T-helper 17 cell (primary cell): ENCODE results near the gene NGLY1. TPM values are rescaled to one million over a fixed set of nuclear protein-coding genes. Genes with fewer than 3 reads are reported as not detected.

ENCODE experiments used
- ATAC-seq: fragments of 150-1000 bp; cut with Tn5 transposase; 2 replicates; pipeline ENCODE4 v1.10.0; 2021; ENCODE audit warnings: mild to moderate bottlenecking, moderate library complexity
- DNase-seq, 3 donors: peaks; one replicate each; pipeline versions ENCODE4 v3.0.0 to v3.0.0-alpha.2; 2020 to 2021
- H3K9me3 ChIP-seq: one replicate; pipeline ENCODE4 v1.7.0; 2013; ENCODE audit warnings: low read length, mild to moderate bottlenecking; ENCODE audit not compliant: control insufficient read depth, poor library complexity, severe bottlenecking
- H3K27ac Mint-ChIP-seq: one replicate; pipeline ENCODE4 v1.8.0; 2022; ENCODE audit warnings: mild to moderate bottlenecking, moderate library complexity, mixed read lengths
- H3K27me3 Mint-ChIP-seq: one replicate; pipeline ENCODE4 v1.8.0; 2022; ENCODE audit warnings: mixed read lengths
- H3K36me3 Mint-ChIP-seq: one replicate; pipeline ENCODE4 v1.8.0; 2022; ENCODE audit warnings: low read depth, mixed read lengths
- H3K4me1 Mint-ChIP-seq: one replicate; pipeline ENCODE4 v1.8.0; 2022; ENCODE audit warnings: mild to moderate bottlenecking, mixed read lengths
- H3K4me3 Mint-ChIP-seq: one replicate; pipeline ENCODE4 v1.8.0; 2022; ENCODE audit warnings: mild to moderate bottlenecking, moderate library complexity, mixed read lengths
- total RNA-seq, 4 donors: library from RNA in 2 of 4; stranded (reverse) in 2 of 4; gene quantifications; one replicate each; pipeline ENCODE4 v1.2.3 and lab custom pipeline; 2022 to 2026

NGLY1 gene
- total RNA-seq, 2 donors from 2014 or later: 65.8 to 67.1 TPM

DNA sequence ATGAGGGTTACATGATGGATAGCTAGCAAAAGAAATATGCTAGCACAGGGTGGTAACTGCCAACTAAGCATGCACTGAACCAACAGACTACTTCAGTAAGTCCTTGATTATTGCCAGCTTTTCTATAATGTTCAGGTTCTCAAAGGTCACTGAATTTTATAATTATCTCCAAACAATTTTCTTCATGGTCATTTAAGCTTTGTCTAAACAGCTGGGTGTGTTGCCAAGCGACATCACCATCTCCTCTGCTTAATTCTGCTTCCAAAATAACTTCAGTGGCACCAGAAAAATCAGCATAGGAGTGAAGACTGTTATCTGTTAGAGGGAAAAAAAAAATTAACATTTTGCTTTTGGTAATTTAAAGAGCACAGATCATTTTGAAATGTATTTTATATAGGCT is 63.9 kb downstream of the NGLY1 start:
- H3K9me3 ChIP-seq: no peaks in the 10 kb centered on the region
- ATAC-seq: no peak
- Mint-ChIP-seq H3K27me3 (no peaks in the 10 kb centered on the region), H3K27ac (no peak overlapping the region), H3K36me3 (peaks cover 3% of the 10 kb centered on the region), H3K4me1 (peaks cover 2% of the 10 kb centered on the region), H3K4me3 (no peak overlapping the region)
- no peak for DNase-seq

DNA sequence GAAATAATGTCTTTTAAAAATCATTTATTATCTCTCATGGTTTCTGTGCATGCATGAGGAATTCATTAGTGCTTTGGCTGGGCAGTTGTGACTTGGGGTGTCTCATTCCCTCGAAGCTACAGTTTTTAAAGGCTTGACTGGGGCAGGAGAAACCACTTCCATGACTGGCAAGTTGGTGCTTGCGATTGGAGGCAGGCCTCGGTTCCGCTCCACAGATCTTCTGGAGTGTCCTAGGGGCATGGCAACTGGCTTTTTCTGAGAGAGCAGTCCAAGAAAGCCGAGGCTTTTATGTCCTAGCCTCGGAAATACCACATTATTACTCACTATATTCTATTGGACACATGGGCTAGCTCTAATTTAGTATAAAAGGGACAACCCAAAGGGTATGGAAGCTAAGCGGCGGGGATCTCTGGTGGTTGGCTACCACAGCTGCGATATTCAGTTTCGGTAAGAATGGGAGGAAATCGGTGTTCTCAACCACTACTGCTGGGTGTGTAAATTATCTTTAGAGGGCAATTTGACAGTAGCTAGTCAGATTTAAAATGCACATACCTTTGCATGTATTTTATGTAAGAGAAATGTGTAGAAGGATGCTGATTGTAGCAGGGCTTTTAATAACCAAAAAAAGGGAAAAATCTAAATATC is 69.8 kb downstream of the NGLY1 start:
- no peaks in the 10 kb centered on the region for H3K4me1 Mint-ChIP-seq

GRCh38 chr3:25711090-25711489 is 72.2 kb downstream of the NGLY1 start:
- Mint-ChIP-seq H3K27ac (no peak overlapping the region), H3K27me3 (peaks cover 32% of the 10 kb centered on the region), H3K4me3 (no peak overlapping the region), H3K36me3 (no peaks in the 10 kb centered on the region), H3K4me1 (no peaks in the 10 kb centered on the region)
- peaks cover 4% of the 10 kb centered on the region for H3K9me3 ChIP-seq
- DNase-seq (no peak), ATAC-seq (no peak)

More for the DNA sequence above, 69.8 kb downstream of the NGLY1 start:
- H3K36me3 Mint-ChIP-seq: no peaks in the 10 kb centered on the region
- H3K27me3 Mint-ChIP-seq: peaks cover 12% of the 10 kb centered on the region
- no peaks in the 10 kb centered on the region for H3K9me3 ChIP-seq
- DNase-seq (no peak), ATAC-seq (no peak)
- H3K27ac Mint-ChIP-seq: no peak overlapping the region
- no peak overlapping the region for H3K4me3 Mint-ChIP-seq

GRCh38 chr3:25708036-25708435 is 75.2 kb downstream of the NGLY1 start:
- H3K9me3 ChIP-seq: peaks cover 4% of the 10 kb centered on the region
- ATAC-seq (no peak), DNase-seq (no peak)
- peaks cover 2% of the 10 kb centered on the region for H3K36me3 Mint-ChIP-seq
- H3K4me3 Mint-ChIP-seq: no peak overlapping the region
- no peak overlapping the region for H3K27ac Mint-ChIP-seq
- H3K4me1 Mint-ChIP-seq: peaks cover 2% of the 10 kb centered on the region
- H3K27me3 Mint-ChIP-seq: peaks cover 49% of the 10 kb centered on the region

- peaks cover 2% of the 10 kb centered on the region for H3K36me3 Mint-ChIP-seq
- no peak overlapping the region for H3K4me3 Mint-ChIP-seq
- no peak overlapping the region for H3K27ac Mint-ChIP-seq
- peaks cover 2% of the 10 kb centered on the region for H3K4me1 Mint-ChIP-seq
- peaks cover 4% of the 10 kb centered on the region for H3K9me3 ChIP-seq
- DNase-seq (no peak), ATAC-seq (no peak)
- peaks cover 54% of the 10 kb centered on the region for H3K27me3 Mint-ChIP-seq
These were observed 75.8 kb downstream of the NGLY1 start for GRCh38 chr3:25707268-25707926.

GRCh38 chr3:25706213-25706612 is 77.0 kb downstream of the NGLY1 start:
- ATAC-seq (no peak), DNase-seq (no peak)
- Mint-ChIP-seq H3K4me1 (peaks cover 2% of the 10 kb centered on the region), H3K36me3 (peaks cover 4% of the 10 kb centered on the region), H3K4me3 (no peak overlapping the region), H3K27ac (no peak overlapping the region), H3K27me3 (peaks cover 61% of the 10 kb centered on the region)
- H3K9me3 ChIP-seq: peaks cover 4% of the 10 kb centered on the region

GRCh38 chr3:25697553-25697952 is 85.7 kb downstream of the NGLY1 start:
- no peaks in the 10 kb centered on the region for H3K4me1 Mint-ChIP-seq
- DNase-seq: no peak
- H3K27ac Mint-ChIP-seq: no peak overlapping the region
- ATAC-seq: no peak
- H3K4me3 Mint-ChIP-seq: no peak overlapping the region
- H3K9me3 ChIP-seq: no peaks in the 10 kb centered on the region
- H3K27me3 Mint-ChIP-seq: peaks cover 8% of the 10 kb centered on the region
- H3K36me3 Mint-ChIP-seq: peaks cover 2% of the 10 kb centered on the region

DNA sequence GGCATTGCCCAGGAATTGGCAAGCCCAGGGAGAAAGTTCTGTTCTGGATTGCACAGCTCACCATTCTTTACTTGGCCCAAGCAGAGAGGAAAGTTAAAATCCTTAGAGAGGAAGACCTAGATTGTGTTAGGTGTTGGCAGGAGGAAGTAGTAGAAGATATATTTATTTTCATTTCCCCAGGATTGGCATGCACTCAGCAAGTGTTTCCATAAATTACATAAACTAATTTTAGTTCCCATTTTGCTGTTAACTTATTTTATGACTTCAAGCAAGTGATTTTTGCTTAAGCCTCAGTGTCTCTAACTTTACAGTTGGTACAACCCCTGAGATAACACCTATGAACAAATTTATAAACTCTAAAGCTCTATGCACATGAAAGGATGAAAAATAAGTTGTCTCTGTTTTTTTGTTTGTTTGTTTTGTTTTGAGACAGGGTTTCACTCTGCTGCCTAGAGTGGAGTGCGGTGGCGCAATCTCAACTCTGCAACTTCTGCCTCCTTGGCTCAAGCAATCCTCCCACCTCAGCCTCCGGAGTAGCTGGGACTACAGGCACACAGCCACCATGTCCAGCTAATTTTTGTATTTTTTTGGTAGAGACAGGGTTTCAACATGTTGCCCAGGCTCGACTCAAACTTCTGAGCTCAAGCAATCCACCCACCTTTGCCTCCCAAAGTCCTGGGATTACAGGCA is 87.4 kb downstream of the NGLY1 start:
- ATAC-seq (no peak), DNase-seq (no peak)
- no peaks in the 10 kb centered on the region for H3K9me3 ChIP-seq
- Mint-ChIP-seq H3K36me3 (no peaks in the 10 kb centered on the region), H3K27ac (no peak overlapping the region), H3K4me1 (no peaks in the 10 kb centered on the region), H3K27me3 (peaks cover 9% of the 10 kb centered on the region), H3K4me3 (no peak overlapping the region)

DNA sequence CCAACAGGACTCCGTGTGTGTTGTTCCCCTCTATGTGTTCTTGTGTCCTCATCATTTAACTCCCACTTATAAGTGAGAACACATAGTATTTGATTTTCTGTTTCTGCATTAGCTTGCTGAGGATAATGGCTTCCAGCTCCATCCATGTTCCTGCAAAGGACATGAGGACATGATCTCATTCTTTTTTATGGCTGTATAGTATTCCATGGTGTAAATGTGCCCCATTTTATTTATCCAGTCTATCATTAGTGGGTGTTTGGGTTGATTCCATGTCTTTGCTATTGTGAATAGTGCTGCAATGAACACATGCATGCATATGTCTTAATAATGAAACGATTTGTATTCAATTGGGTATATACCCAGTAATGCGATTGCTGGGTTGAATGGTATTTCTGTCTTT is 90.0 kb downstream of the NGLY1 start:
- ATAC-seq: no peak
- H3K36me3 Mint-ChIP-seq: peaks cover 2% of the 10 kb centered on the region
- no peak for DNase-seq
- H3K4me1 Mint-ChIP-seq: no peaks in the 10 kb centered on the region
- H3K27me3 Mint-ChIP-seq: peaks cover 23% of the 10 kb centered on the region
- no peak overlapping the region for H3K27ac Mint-ChIP-seq
- no peaks in the 10 kb centered on the region for H3K9me3 ChIP-seq
- H3K4me3 Mint-ChIP-seq: no peak overlapping the region

DNA sequence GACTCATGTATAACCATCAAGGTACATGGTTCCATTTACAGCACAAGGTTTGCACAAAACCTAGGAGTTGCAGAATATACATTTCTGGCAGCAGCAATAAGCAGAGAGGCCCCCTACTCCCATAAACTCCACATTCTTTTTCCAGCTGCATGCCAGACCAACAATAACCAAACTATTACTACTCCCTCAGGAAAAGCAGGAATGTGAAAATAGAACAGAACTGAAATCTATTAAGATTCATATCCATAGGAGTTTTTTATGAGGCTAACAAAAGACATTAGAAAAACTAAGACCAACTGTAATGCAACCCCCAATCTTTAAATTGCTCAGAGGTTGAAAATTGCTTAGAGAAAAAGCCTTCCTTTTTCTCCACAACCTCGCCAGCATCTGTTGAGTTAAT is 90.9 kb downstream of the NGLY1 start:
- DNase-seq (no peak), ATAC-seq (no peak)
- peaks cover 2% of the 10 kb centered on the region for H3K36me3 Mint-ChIP-seq
- H3K27ac Mint-ChIP-seq: no peak overlapping the region
- H3K9me3 ChIP-seq: no peaks in the 10 kb centered on the region
- H3K4me3 Mint-ChIP-seq: no peak overlapping the region
- no peaks in the 10 kb centered on the region for H3K4me1 Mint-ChIP-seq
- peaks cover 25% of the 10 kb centered on the region for H3K27me3 Mint-ChIP-seq

DNA sequence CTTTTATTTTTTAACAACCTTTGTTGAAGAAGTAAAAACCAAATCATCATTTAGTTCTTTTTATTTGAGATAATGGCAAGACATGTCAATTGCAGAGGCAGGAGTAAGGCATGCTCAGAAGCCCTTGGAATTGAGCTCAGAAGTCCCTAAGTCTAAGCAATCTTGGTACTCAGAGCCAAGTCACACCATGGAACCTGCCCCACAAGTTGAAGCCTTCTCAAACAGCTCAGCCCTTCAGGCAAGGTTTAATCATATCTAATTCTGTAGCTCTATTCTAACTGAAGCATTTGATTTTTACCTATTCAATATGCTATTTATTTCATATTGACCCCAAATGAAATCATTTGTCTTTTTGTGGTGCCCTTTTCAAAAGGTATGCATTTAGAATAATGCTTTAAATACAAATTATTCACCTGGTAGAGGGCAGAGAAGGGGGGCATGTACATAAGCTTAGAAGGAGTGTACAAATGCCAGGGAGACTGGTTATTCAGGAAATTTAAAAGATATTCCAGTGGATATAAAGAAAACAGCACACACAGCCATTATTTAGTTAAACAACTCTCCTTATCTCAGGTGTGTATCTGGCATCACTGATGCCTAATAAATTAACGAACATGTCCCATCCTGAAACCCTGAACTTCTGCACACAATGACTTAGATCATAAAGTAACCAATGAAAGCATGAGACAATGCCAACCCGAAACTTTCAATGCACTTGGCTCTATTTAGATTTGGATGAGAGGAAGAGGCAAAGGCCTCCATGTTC is 92.3 kb downstream of the NGLY1 start:
- ATAC-seq: no peak
- Mint-ChIP-seq H3K4me3 (no peak overlapping the region), H3K4me1 (no peaks in the 10 kb centered on the region), H3K27ac (no peak overlapping the region), H3K36me3 (peaks cover 2% of the 10 kb centered on the region), H3K27me3 (peaks cover 25% of the 10 kb centered on the region)
- no peak for DNase-seq
- H3K9me3 ChIP-seq: no peaks in the 10 kb centered on the region

DNA sequence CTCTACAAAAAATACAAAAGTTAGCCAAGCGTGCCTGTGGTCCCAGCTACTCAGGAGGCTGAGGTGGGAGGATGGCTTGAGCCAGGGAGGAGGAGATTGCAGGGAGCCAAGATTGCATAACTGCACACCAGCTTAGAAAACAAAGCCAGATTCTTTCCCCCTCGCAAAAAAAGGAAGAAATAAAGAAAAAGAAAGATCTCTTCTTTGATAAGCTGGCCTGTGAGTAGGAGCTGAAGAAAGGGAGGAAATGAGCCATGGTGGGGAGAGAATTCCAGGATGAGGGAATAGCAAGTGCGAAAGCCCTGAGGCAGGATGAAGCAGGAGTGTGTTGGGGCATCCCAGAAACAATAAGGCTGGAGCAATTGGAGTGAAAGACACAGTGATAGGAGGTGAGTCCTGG is 94.0 kb downstream of the NGLY1 start:
- Mint-ChIP-seq H3K36me3 (peaks cover 2% of the 10 kb centered on the region), H3K27ac (no peak overlapping the region), H3K4me3 (no peak overlapping the region), H3K4me1 (no peaks in the 10 kb centered on the region), H3K27me3 (peaks cover 25% of the 10 kb centered on the region)
- H3K9me3 ChIP-seq: no peaks in the 10 kb centered on the region
- DNase-seq (no peak), ATAC-seq (no peak)

DNA sequence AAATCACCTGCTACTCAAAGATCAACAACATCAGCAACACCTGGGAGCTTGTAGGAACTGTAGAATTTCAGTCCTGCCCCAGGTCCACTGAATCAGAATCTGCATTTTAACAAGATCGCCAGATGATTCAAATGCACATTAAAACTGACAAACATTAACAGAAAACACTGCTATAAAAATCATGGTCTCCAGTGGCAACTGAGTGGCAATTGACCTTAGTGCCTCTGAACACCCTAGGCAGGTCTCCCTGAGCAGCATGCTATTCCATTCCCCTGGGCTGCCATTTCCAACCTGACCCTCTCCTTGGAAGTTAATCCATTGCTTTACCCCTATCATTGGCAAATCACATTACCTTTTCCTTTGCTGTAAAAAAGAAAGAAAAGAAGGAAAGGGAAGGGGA is 95.5 kb downstream of the NGLY1 start:
- Mint-ChIP-seq H3K4me1 (no peaks in the 10 kb centered on the region), H3K27me3 (peaks cover 25% of the 10 kb centered on the region), H3K4me3 (no peak overlapping the region), H3K27ac (no peak overlapping the region), H3K36me3 (peaks cover 2% of the 10 kb centered on the region)
- H3K9me3 ChIP-seq: no peaks in the 10 kb centered on the region
- DNase-seq (no peak), ATAC-seq (no peak)
